H1 (cell line): ENCODE measurements around the gene INKA2. TPM values are rescaled to one million over a fixed set of nuclear protein-coding genes. Genes with fewer than 3 reads are reported as not detected.

Source experiments
- CTCF ChIA-PET: fragments of 300-600 bp; sonication (Branson Sonifier 250); formaldehyde crosslinking; loops from one replicate; lab custom pipeline; 2021; ENCODE audit not compliant: partially characterized antibody; lab: Charles Lee
- POLR2A ChIA-PET: fragments of 300-600 bp; sonication (Branson Sonifier 250); formaldehyde crosslinking; loops from one replicate; lab custom pipeline; 2021; ENCODE audit warnings: inconsistent platforms; ENCODE audit not compliant: partially characterized antibody; lab: Charles Lee
- DNase-seq, 2 experiments: peaks; one replicate each; pipeline versions ENCODE4 v3.0.0 to v3.0.0-alpha.2; 2010 to 2022; ENCODE audit warnings: low spot score in 2 of 2, low read depth in 1 of 2, mixed read lengths in 1 of 2
- FAIRE-seq: peaks from 2 replicates; lab custom pipeline; 2011; peaks lifted over from hg19 to GRCh38; lab: Jason Lieb, UNC
- H2AFZ ChIP-seq: 2 replicates; pipeline ENCODE4 v1.8.1; 2012; ENCODE audit warnings: low read length, inconsistent platforms
- H2AK5ac ChIP-seq: 2 replicates; pipeline ENCODE4 v1.6.1; 2013; ENCODE audit warnings: low read depth, low read length
- H2BK120ac ChIP-seq: replicated peaks from 2 replicates; pipeline ENCODE3; 2013; ENCODE audit warnings: low read depth, low read length, inconsistent platforms
- H2BK12ac ChIP-seq: 2 replicates; pipeline ENCODE4 v1.6.1; 2013; ENCODE audit warnings: low read depth, low read length
- H2BK15ac ChIP-seq: 2 replicates; pipeline ENCODE4 v1.6.1; 2013; ENCODE audit warnings: low read length
- H2BK20ac ChIP-seq: 2 replicates; pipeline ENCODE4 v1.6.1; 2013; ENCODE audit warnings: low read length
- H2BK5ac ChIP-seq: 2 replicates; pipeline ENCODE4 v1.6.1; 2013; ENCODE audit warnings: low read depth, low read length
- H3K14ac ChIP-seq: 2 replicates; pipeline ENCODE4 v1.6.1; 2013; ENCODE audit warnings: inconsistent platforms; ENCODE audit not compliant: insufficient read length
- H3K18ac ChIP-seq: 2 replicates; pipeline ENCODE4 v1.6.1; 2013; ENCODE audit warnings: low read length; ENCODE audit errors: extremely low read depth
- H3K23ac ChIP-seq: 2 replicates; pipeline ENCODE4 v1.6.1; 2013; ENCODE audit warnings: inconsistent platforms; ENCODE audit not compliant: insufficient read length
- H3K23me2 ChIP-seq: 2 replicates; pipeline ENCODE4 v1.6.1; 2013; ENCODE audit warnings: low read depth, low read length
- H3K27ac ChIP-seq: 2 replicates; pipeline ENCODE4 v1.6.1; 2011; ENCODE audit warnings: low read depth, low read length, inconsistent platforms
- H3K27me3 ChIP-seq, 4 experiments: replicated peaks in 1 of 4; 1 replicate in 1 of 4; 2 replicates in 3 of 4; pipeline versions ENCODE4 v1.6.1 to v1.8.1; 2011 to 2013; ENCODE audit warnings: low read length in 3 of 4, mild to moderate bottlenecking in 3 of 4, inconsistent platforms in 2 of 4, mixed read lengths in 2 of 4, moderate library complexity in 1 of 4; ENCODE audit not compliant: control insufficient read depth in 3 of 4, insufficient read depth in 3 of 4; ENCODE audit errors: extremely low read depth in 1 of 4
- H3K36me3 ChIP-seq, 4 experiments: 2 replicates each; pipeline versions ENCODE4 v1.6.1 to v1.8.1; 2011 to 2013; ENCODE audit warnings: mild to moderate bottlenecking in 4 of 4, low read length in 3 of 4, moderate library complexity in 2 of 4, control low read depth in 1 of 4, inconsistent platforms in 1 of 4; ENCODE audit not compliant: insufficient read depth in 4 of 4, control insufficient read depth in 2 of 4
- H3K4ac ChIP-seq: replicated peaks from 2 replicates; pipeline ENCODE3; 2013; ENCODE audit warnings: low read length, low read depth, mixed read lengths, inconsistent platforms; ENCODE audit not compliant: insufficient read length
- H3K4me1 ChIP-seq, 4 experiments: replicated peaks in 1 of 4; 1 replicate in 1 of 4; 2 replicates in 3 of 4; pipeline versions ENCODE4 v1.6.1 to v1.8.1; 2011 to 2013; ENCODE audit warnings: low read length in 3 of 4, inconsistent platforms in 2 of 4, mixed read lengths in 1 of 4; ENCODE audit not compliant: insufficient read depth in 4 of 4, control insufficient read depth in 3 of 4
- H3K4me2 ChIP-seq, 2 experiments: 2 replicates each; pipeline versions ENCODE4 v1.6.1 to v1.8.1; 2011 to 2013; ENCODE audit warnings: low read depth in 2 of 2, low read length in 2 of 2, control low read depth in 1 of 2, inconsistent platforms in 1 of 2, mild to moderate bottlenecking in 1 of 2; ENCODE audit not compliant: insufficient read depth in 1 of 2
- H3K4me3 ChIP-seq, 4 experiments: fragments of 200-600, 300-600 bp in 1 of 4; sonication (generic), shearing (Covaris generic), sonication (Bioruptor Twin) in 1 of 4; 2 replicates each; pipeline versions ENCODE4 v1.5.1 to v1.8.1; 2011 to 2016; ENCODE audit warnings: low read length in 4 of 4, low read depth in 3 of 4, control low read depth in 2 of 4, inconsistent platforms in 2 of 4, mild to moderate bottlenecking in 2 of 4, mixed read lengths in 1 of 4, moderate library complexity in 1 of 4; ENCODE audit not compliant: insufficient read depth in 2 of 4; ENCODE audit errors: extremely low read depth in 1 of 4
- H3K56ac ChIP-seq: replicated peaks from 2 replicates; pipeline ENCODE3; 2013; ENCODE audit warnings: low read depth, mild to moderate bottlenecking, mixed read lengths, low read length, inconsistent platforms; ENCODE audit not compliant: insufficient read length
- H3K79me1 ChIP-seq: 2 replicates; pipeline ENCODE4 v1.6.1; 2013; ENCODE audit warnings: low read depth, low read length, control low read depth
- H3K79me2 ChIP-seq, 2 experiments: 2 replicates each; pipeline versions ENCODE4 v1.6.1 to v1.8.1; 2012 to 2013; ENCODE audit warnings: low read length in 2 of 2, mild to moderate bottlenecking in 2 of 2, inconsistent platforms in 1 of 2; ENCODE audit not compliant: insufficient read depth in 2 of 2, control insufficient read depth in 1 of 2
- H3K9ac ChIP-seq, 4 experiments: replicated peaks in 1 of 4; 1 replicate in 1 of 4; 2 replicates in 3 of 4; pipeline versions ENCODE4 v1.6.1 to v1.8.1; 2011 to 2013; ENCODE audit warnings: low read depth in 3 of 4, low read length in 3 of 4, control low read depth in 2 of 4, mild to moderate bottlenecking in 2 of 4, moderate library complexity in 2 of 4, inconsistent platforms in 1 of 4; ENCODE audit errors: extremely low read depth in 1 of 4
- H3K9me3 ChIP-seq, 2 experiments: 2 replicates each; pipeline versions ENCODE4 v1.6.1 to v1.8.1; 2012 to 2013; ENCODE audit warnings: mild to moderate bottlenecking in 2 of 2, moderate library complexity in 2 of 2, control low read depth in 1 of 2, inconsistent platforms in 1 of 2, low read depth in 1 of 2, low read length in 1 of 2, mixed read lengths in 1 of 2; ENCODE audit not compliant: insufficient read depth in 2 of 2
- H4K20me1 ChIP-seq, 2 experiments: replicated peaks in 1 of 2; 2 replicates each; pipeline versions ENCODE3 to v1.8.1; 2011 to 2013; ENCODE audit warnings: inconsistent platforms in 2 of 2, low read length in 2 of 2, mild to moderate bottlenecking in 1 of 2; ENCODE audit not compliant: insufficient read depth in 2 of 2, control insufficient read depth in 1 of 2
- H4K5ac ChIP-seq: 2 replicates; pipeline ENCODE4 v1.6.1; 2013; ENCODE audit warnings: low read length, low read depth, mixed read lengths, inconsistent platforms; ENCODE audit not compliant: insufficient read length
- H4K8ac ChIP-seq: 2 replicates; pipeline ENCODE4 v1.8.0; 2013; ENCODE audit warnings: mild to moderate bottlenecking, moderate library complexity, low read length, inconsistent platforms; ENCODE audit not compliant: insufficient read depth; ENCODE audit errors: extremely low read depth
- H4K91ac ChIP-seq: replicated peaks from 2 replicates; pipeline ENCODE3; 2013; ENCODE audit warnings: low read length, mixed read lengths, inconsistent platforms; ENCODE audit not compliant: insufficient read length
- CBX5 ChIP-seq: fragments of 300-800, 300-1000 bp; sonication (generic); IDR thresholded peaks from 2 replicates; pipeline ENCODE4 v1.7.1; 2016; ENCODE audit warnings: antibody characterized with exemption, low read length, low read depth
- CEBPB ChIP-seq: IDR thresholded peaks from 2 replicates; pipeline ENCODE4 v1.6.1; 2012; ENCODE audit warnings: low read depth, low read length
- E2F6 ChIP-seq: IDR thresholded peaks from 2 replicates; pipeline ENCODE4 v1.6.1; 2012; ENCODE audit warnings: inconsistent platforms
- EP300 ChIP-seq, 2 experiments: IDR thresholded peaks; 1 replicate in 1 of 2; 2 replicates in 1 of 2; pipeline ENCODE4 v1.6.1; 2011 to 2012; ENCODE audit warnings: low read depth in 2 of 2, low read length in 2 of 2, mild to moderate bottlenecking in 2 of 2, borderline replicate concordance in 1 of 2, inconsistent platforms in 1 of 2, moderate library complexity in 1 of 2
- EZH2 ChIP-seq: fragments of 200-600 bp; sonication (generic); IDR thresholded peaks from 2 replicates; pipeline ENCODE4 v1.7.1; 2012; ENCODE audit warnings: low read depth, mild to moderate bottlenecking, moderate library complexity, low read length, inconsistent platforms; ENCODE audit not compliant: severe bottlenecking
- FOSL1 ChIP-seq: IDR thresholded peaks from 2 replicates; pipeline ENCODE4 v1.6.1; 2011; ENCODE audit warnings: mild to moderate bottlenecking, low read depth, low read length, moderate library complexity; ENCODE audit not compliant: insufficient read depth
- PHF8 ChIP-seq: fragments of 200-600 bp; sonication (generic); conservative IDR thresholded peaks from 2 replicates; pipeline ENCODE4 v1.7.1; 2012; ENCODE audit warnings: low read depth, mild to moderate bottlenecking, inconsistent platforms, low read length, moderate library complexity
- SAP30 ChIP-seq: fragments of 300-600 bp; sonication (generic); IDR thresholded peaks from 2 replicates; pipeline ENCODE4 v1.7.1; 2012; ENCODE audit warnings: low read length, moderate library complexity, mild to moderate bottlenecking, inconsistent platforms; ENCODE audit not compliant: insufficient read depth, insufficient replicate concordance
- SRF ChIP-seq: IDR thresholded peaks from 2 replicates; pipeline ENCODE4 v1.6.1; 2011; ENCODE audit warnings: mild to moderate bottlenecking, low read depth, low read length, moderate library complexity
- TEAD4 ChIP-seq: IDR thresholded peaks from 2 replicates; pipeline ENCODE4 v1.6.1; 2012; ENCODE audit warnings: low read depth, low read length, inconsistent platforms, mixed read lengths
- WGBS, 2 experiments: shearing (Covaris generic) in 1 of 2; methylation state at CpG; one replicate each; pipeline versions ENCODE4 v1.1.6 to v1.1.7; 2013 to 2015; ENCODE audit warnings: low lambda C conversion rate in 2 of 2, mixed read lengths in 2 of 2, inconsistent platforms in 1 of 2, low coverage in 1 of 2, missing lambda C conversion rate in 1 of 2; ENCODE audit not compliant: insufficient replicate concordance in 2 of 2, insufficient coverage in 1 of 2, insufficient read length in 1 of 2; ENCODE audit errors: extremely low coverage in 1 of 2, missing lambda C conversion rate in 1 of 2; 5-methylcytosine and 5-hydroxymethylcytosine counted together
- polyA plus RNA-seq, 7 experiments: library from polyadenylated mRNA; depleted of rRNA in 3 of 7; stranded (reverse) in 5 of 7; unstranded in 2 of 7; fragments of >200 nt in 5 of 7; fragments of 200-250 nt in 2 of 7; gene quantifications; 1 replicate in 5 of 7; 2 replicates in 1 of 7; 4 replicates in 1 of 7; pipeline versions ENCODE4 v1.2.1 to v1.2.3, GENCODE V29; 2011 to 2013; ENCODE audit warnings: missing spikeins in 2 of 7, mixed read lengths in 2 of 7
- total RNA-seq: library from RNA; stranded (reverse); fragmentation: NEBNext Ultra II Directional; extraction: Animal tissue kit (Norgen Biotek cat#: 25700); gene quantifications from 2 replicates; pipeline ENCODE4 v1.2.1, GENCODE V29; 2021

INKA2 gene
- total and polyA plus RNA-seq, 2 of the 8 experiments (the other 6 are each of a cell fraction or from before 2014, with no cell fraction given) = 4.2 to 11.5 TPM

- no peak for FAIRE-seq
- Histone ChIP-seq H3K23ac (no peak overlapping the region), H3K18ac (no peak overlapping the region), H3K36me3 (no peaks in the 10 kb centered on the region), H3K56ac (no peak overlapping the region), H2BK120ac (no peak overlapping the region), H4K5ac (no peak overlapping the region), H2BK15ac (no peak overlapping the region), H3K9ac (no peak overlapping the region), H4K20me1 (no peaks in the 10 kb centered on the region), H3K79me1 (no peaks in the 10 kb centered on the region), H3K27me3 (no peaks in the 10 kb centered on the region; a peak in 1 of 7 replicates), H3K23me2 (no peaks in the 10 kb centered on the region), H2AFZ (no peak overlapping the region), H3K9me3 (no peaks in the 10 kb centered on the region), H3K79me2 (no peaks in the 10 kb centered on the region), H2BK5ac (no peak overlapping the region), H3K4ac (no peak overlapping the region), H3K27ac (no peak overlapping the region), H2AK5ac (no peak overlapping the region), H3K4me3 (no peak overlapping the region), H4K8ac (no peak overlapping the region), H3K14ac (no peak overlapping the region), H2BK20ac (no peak overlapping the region), H3K4me2 (no peak overlapping the region), H3K4me1 (peaks cover 0 to 3% (median 0%) of the 10 kb centered on the region in 4 experiments; a peak in 4 of 7 replicates), H2BK12ac (no peak overlapping the region), H4K91ac (no peak overlapping the region)
- no peak for DNase-seq
- CTCF ChIA-PET = interaction anchor here (0.6 to 42.0 kb wide), 16 partner anchors 3 to 492 kb away, joined by 3 to 1070 read pairs (median 5); partner anchors contain the start of genes DDX20 and INKA2
- TF ChIP-seq EZH2 = no peak
- TF ChIP-seq CBX5 = no peak
- TF ChIP-seq SAP30 = no peak
- TF ChIP-seq CEBPB = no peak
- no peak for TF ChIP-seq TEAD4
- TF ChIP-seq FOSL1 = no peak
- no peak for TF ChIP-seq E2F6
- TF ChIP-seq EP300 (IDR thresholded peaks at IDR 0.05; ENCODE audit: borderline replicate concordance in 1 of 2, low read depth in 2 of 2, low read length in 2 of 2) = no peak
- no peak for TF ChIP-seq SRF
- no peak for TF ChIP-seq PHF8
- POLR2A ChIA-PET = interaction anchor here (1.3 to 2.2 kb wide), 4 partner anchors 8 to 33 kb away, joined by 3 to 8 read pairs (median 5); partner anchors contain the start of gene DDX20
- WGBS, 2 experiments = 83% methylated on average over 4 of the region's 4 CpGs; no CpG with 5 or more reads in 1 of the 2 experiments
Measured at GRCh38 chr1:111747947-111748346, 8.8 kb upstream of the INKA2 start.
